ENCODE measurements around the gene AURKAIP1. TPM values are rescaled to one million over a fixed set of nuclear protein-coding genes. Genes with fewer than 3 reads are reported as not detected.
A peak's percentile ranks its signal among the peaks of the same experiment; 100 is the strongest.

AURKAIP1 gene
- total RNA-seq, 1 experiment from 2014 or later = 164 TPM

GRCh38 chr1:1356166-1356795, 18.7 kb downstream of the AURKAIP1 start:
- no TSS peak for BruUV-seq (replicated peaks)
- Histone ChIP-seq H3K79me2 (ENCODE audit: low read depth) (0 out of 2 replicates have a peak, but pooled peaks cover 7% of the 10 kb centered on the region), H3K9me2 (ENCODE audit: insufficient read depth) (no peaks in the 10 kb centered on the region), H3K36me3 (ENCODE audit: low read depth) (no peaks in the 10 kb centered on the region), H4K20me1 (ENCODE audit: insufficient read depth) (no peaks in the 10 kb centered on the region), H3K4me2 (no peak overlapping the region), H3K4me1 (replicated peaks; ENCODE audit: insufficient read depth) (peaks cover 28% of the 10 kb centered on the region), H3K9me3 (ENCODE audit: insufficient read depth, low read depth) (no peaks in the 10 kb centered on the region), H3K27me3 (ENCODE audit: insufficient read depth, low read depth) (no peaks in the 10 kb centered on the region), H3K27ac (no peak overlapping the region), H3K4me3 (no peak overlapping the region), H2AFZ (no peak overlapping the region), H3F3A (ENCODE audit: insufficient read depth, low read depth) (peaks cover 48% of the 10 kb centered on the region; the same call in 1 of the 2 replicates)
- intact Hi-C loops (cut with micrococcal nuclease; ENCODE audit: unreplicated experiment) = no loop called here
- no peak for DNase-seq
- POLR2A ChIA-PET (ENCODE audit: unreplicated experiment) = no interaction called here
- CTCF ChIA-PET = no interaction called here
- TF ChIP-seq CTCF (conservative IDR thresholded peaks at IDR 0.05) (no peak), EZH2 (IDR thresholded peaks at IDR 0.05; ENCODE audit: low read depth) (no peak)

GRCh38 chr1:1355416-1355815, 19.6 kb downstream of the AURKAIP1 start:
- Histone ChIP-seq H3K4me2 (no peak overlapping the region), H3K4me3 (no peak overlapping the region), H3K9me2 (ENCODE audit: insufficient read depth) (no peaks in the 10 kb centered on the region), H3K9me3 (ENCODE audit: insufficient read depth, low read depth) (no peaks in the 10 kb centered on the region), H2AFZ (no peak overlapping the region), H3K27me3 (ENCODE audit: insufficient read depth, low read depth) (no peaks in the 10 kb centered on the region), H3K36me3 (ENCODE audit: low read depth) (no peaks in the 10 kb centered on the region), H3K4me1 (replicated peaks; ENCODE audit: insufficient read depth) (peaks cover 19% of the 10 kb centered on the region), H3F3A (ENCODE audit: insufficient read depth, low read depth) (peaks cover 43% of the 10 kb centered on the region; the same call in 1 of the 2 replicates), H3K79me2 (ENCODE audit: low read depth) (0 out of 2 replicates have a peak, but pooled peaks cover 7% of the 10 kb centered on the region), H4K20me1 (ENCODE audit: insufficient read depth) (no peaks in the 10 kb centered on the region), H3K27ac (no peak overlapping the region)
- DNase-seq = peak in 1 of 2 experiments; percentile 8
- intact Hi-C loops (cut with micrococcal nuclease; ENCODE audit: unreplicated experiment) = no loop called here
- POLR2A ChIA-PET (ENCODE audit: unreplicated experiment) = no interaction called here
- CTCF ChIA-PET = interaction anchor here (0.6 kb wide), 1 partner anchor 42 kb away, joined by 21 read pairs; no protein-coding TSS in a partner anchor
- BruUV-seq (replicated peaks) = no TSS peak
- TF ChIP-seq CTCF (conservative IDR thresholded peaks at IDR 0.05) (no peak), EZH2 (IDR thresholded peaks at IDR 0.05; ENCODE audit: low read depth) (no peak)

- Histone ChIP-seq H3K4me3 (no peak overlapping the region), H3K4me2 (no peak overlapping the region), H3K27me3 (ENCODE audit: insufficient read depth, low read depth) (no peaks in the 10 kb centered on the region), H3K9me3 (ENCODE audit: insufficient read depth, low read depth) (no peaks in the 10 kb centered on the region), H4K20me1 (ENCODE audit: insufficient read depth) (no peaks in the 10 kb centered on the region), H3F3A (ENCODE audit: insufficient read depth, low read depth) (peaks cover 38% of the 10 kb centered on the region; the same call in 1 of the 2 replicates), H3K9me2 (ENCODE audit: insufficient read depth) (no peaks in the 10 kb centered on the region), H2AFZ (no peak overlapping the region), H3K79me2 (ENCODE audit: low read depth) (0 out of 2 replicates have a peak, but pooled peaks cover 7% of the 10 kb centered on the region), H3K27ac (no peak overlapping the region), H3K36me3 (ENCODE audit: low read depth) (no peaks in the 10 kb centered on the region), H3K4me1 (replicated peaks; ENCODE audit: insufficient read depth) (peaks cover 11% of the 10 kb centered on the region)
- DNase-seq = peak in 1 of 2 experiments; percentile 9
- intact Hi-C loops (cut with micrococcal nuclease; ENCODE audit: unreplicated experiment) = no loop called here
- ChIA-PET CTCF (no interaction called here), POLR2A (ENCODE audit: unreplicated experiment) (no interaction called here)
- BruUV-seq (replicated peaks) = no TSS peak
- TF ChIP-seq EZH2 (IDR thresholded peaks at IDR 0.05; ENCODE audit: low read depth) (no peak), CTCF (conservative IDR thresholded peaks at IDR 0.05) (no peak)
These were observed 20.4 kb downstream of the AURKAIP1 start for GRCh38 chr1:1354271-1355247.

Data from PC-9 (cell line).